Stimulated activated naive CD8-positive, alpha-beta T cell treated with anti-CD3 and anti-CD28 coated beads, Interleukin-15, amount 100 ng/mL, for 72 hours (primary cell): ENCODE data around the gene HBA2.
A peak's percentile ranks its signal among the peaks of the same experiment; 100 is the strongest.

Experiments
- ATAC-seq: fragments of 150-1000 bp; cut with Tn5 transposase; 2 replicates; pipeline ENCODE4 v1.10.0; 2021; ENCODE audit warnings: mild to moderate bottlenecking, moderate library complexity
- DNase-seq, 2 donors: peaks; one replicate each; pipeline ENCODE4 v3.0.0; 2021 to 2022
- H3K27ac Mint-ChIP-seq, 2 donors: one replicate each; pipeline ENCODE4 v1.8.0; 2022; ENCODE audit warnings: mild to moderate bottlenecking in 2 of 2, mixed read lengths in 2 of 2, moderate library complexity in 2 of 2
- H3K27me3 Mint-ChIP-seq: one replicate; pipeline ENCODE4 v1.8.0; 2022; ENCODE audit warnings: mixed read lengths
- H3K4me1 Mint-ChIP-seq: one replicate; pipeline ENCODE4 v1.8.0; 2022; ENCODE audit warnings: mild to moderate bottlenecking, mixed read lengths
- H3K4me3 Mint-ChIP-seq, 2 donors: one replicate each; pipeline ENCODE4 v1.8.0; 2022; ENCODE audit warnings: mild to moderate bottlenecking in 2 of 2, mixed read lengths in 2 of 2, moderate library complexity in 1 of 2
- H3K9me3 Mint-ChIP-seq, 2 donors: one replicate each; pipeline ENCODE4 v1.8.0; 2022; ENCODE audit warnings: mixed read lengths in 2 of 2

HBA2 gene

GRCh38 chr16:177981-178667, 5.4 kb downstream of the HBA2 start:
- no peaks in the 10 kb centered on the region for H3K9me3 Mint-ChIP-seq
- no peak for DNase-seq
- peaks cover 37% of the 10 kb centered on the region for H3K4me1 Mint-ChIP-seq
- H3K27ac Mint-ChIP-seq = no peak overlapping the region
- peak overlapping the region in 1 of 2 donors; percentile 22 for H3K4me3 Mint-ChIP-seq
- ATAC-seq = no peak
- H3K27me3 Mint-ChIP-seq = peaks cover 48% of the 10 kb centered on the region

- Mint-ChIP-seq H3K9me3 (no peaks in the 10 kb centered on the region), H3K4me1 (peaks cover 32% of the 10 kb centered on the region), H3K27ac (no peak overlapping the region), H3K27me3 (peaks cover 43% of the 10 kb centered on the region), H3K4me3 (no peak overlapping the region)
- DNase-seq = no peak
- ATAC-seq = no peak
Measured at GRCh38 chr16:178668-179015, 6.0 kb downstream of the HBA2 start.

- no peak overlapping the region for H3K27ac Mint-ChIP-seq
- H3K9me3 Mint-ChIP-seq = no peaks in the 10 kb centered on the region
- peaks cover 24% of the 10 kb centered on the region for H3K4me1 Mint-ChIP-seq
- H3K4me3 Mint-ChIP-seq = peak overlapping the region; percentile 39 to 69
- ATAC-seq = no peak
- H3K27me3 Mint-ChIP-seq = peaks cover 34% of the 10 kb centered on the region
- DNase-seq = no peak
Measured at GRCh38 chr16:179211-180092, 6.8 kb downstream of the HBA2 start.

GRCh38 chr16:180101-180675, 7.5 kb downstream of the HBA2 start, which contains the start of gene HBQ1:
TSS of gene HBQ1 (plus strand) at chr16:180459. CDS start at chr16:180487, 28 bp downstream.
- H3K27ac Mint-ChIP-seq = no peak within 1 kb of the TSS
- DNase-seq (peak; percentile 49 to 68), ATAC-seq (peak; percentile 38)
- peak within 1 kb of the TSS; percentile 67 to 69 for H3K4me3 Mint-ChIP-seq
- no peaks in the 10 kb centered on the region for H3K9me3 Mint-ChIP-seq
- peaks cover 16% of the 10 kb centered on the region for H3K4me1 Mint-ChIP-seq
- H3K27me3 Mint-ChIP-seq = peaks cover 27% of the 10 kb centered on the region

- ATAC-seq (peak; percentile 88), DNase-seq (peak; percentile 88 to 90)
- no peak overlapping the region for H3K27ac Mint-ChIP-seq
- H3K4me3 Mint-ChIP-seq = peak overlapping the region; percentile 66 to 67
- H3K9me3 Mint-ChIP-seq = no peaks in the 10 kb centered on the region
- H3K27me3 Mint-ChIP-seq = peaks cover 20% of the 10 kb centered on the region
- H3K4me1 Mint-ChIP-seq = peaks cover 15% of the 10 kb centered on the region
Measured at GRCh38 chr16:180681-181564, 8.2 kb downstream of the HBA2 start.

GRCh38 chr16:181565-182021, 8.9 kb downstream of the HBA2 start:
- Mint-ChIP-seq H3K4me3 (peak overlapping the region in 1 of 2 donors; percentile 66), H3K27ac (no peak overlapping the region), H3K4me1 (peaks cover 15% of the 10 kb centered on the region), H3K27me3 (peaks cover 20% of the 10 kb centered on the region), H3K9me3 (no peaks in the 10 kb centered on the region)
- ATAC-seq (no peak), DNase-seq (no peak)

GRCh38 chr16:183005-183404, 10.3 kb downstream of the HBA2 start:
- Mint-ChIP-seq H3K9me3 (no peaks in the 10 kb centered on the region), H3K4me3 (no peak overlapping the region), H3K4me1 (peaks cover 5% of the 10 kb centered on the region), H3K27me3 (peaks cover 8% of the 10 kb centered on the region), H3K27ac (no peak overlapping the region)
- ATAC-seq (no peak), DNase-seq (no peak)

- no peak overlapping the region for H3K4me3 Mint-ChIP-seq
- H3K4me1 Mint-ChIP-seq = peaks cover 10% of the 10 kb centered on the region
- H3K9me3 Mint-ChIP-seq = no peaks in the 10 kb centered on the region
- ATAC-seq = no peak
- no peak overlapping the region for H3K27ac Mint-ChIP-seq
- no peaks in the 10 kb centered on the region for H3K27me3 Mint-ChIP-seq
- DNase-seq = no peak
Measured at GRCh38 chr16:185213-185612, 12.5 kb downstream of the HBA2 start.

- H3K4me1 Mint-ChIP-seq = peaks cover 10% of the 10 kb centered on the region
- H3K4me3 Mint-ChIP-seq = no peak overlapping the region
- no peaks in the 10 kb centered on the region for H3K27me3 Mint-ChIP-seq
- no peaks in the 10 kb centered on the region for H3K9me3 Mint-ChIP-seq
- H3K27ac Mint-ChIP-seq = peak overlapping the region in 1 of 2 donors; percentile 71
- ATAC-seq = no peak
- no peak for DNase-seq
Measured at GRCh38 chr16:185691-186090, 13.0 kb downstream of the HBA2 start.

GRCh38 chr16:187330-187729, 14.7 kb downstream of the HBA2 start:
- Mint-ChIP-seq H3K4me3 (no peak overlapping the region), H3K4me1 (peaks cover 15% of the 10 kb centered on the region), H3K27me3 (no peaks in the 10 kb centered on the region), H3K9me3 (no peaks in the 10 kb centered on the region), H3K27ac (peak overlapping the region in 1 of 2 donors; percentile 71)
- DNase-seq = no peak
- no peak for ATAC-seq

- no peak overlapping the region for H3K27ac Mint-ChIP-seq
- DNase-seq = no peak
- peaks cover 15% of the 10 kb centered on the region for H3K4me1 Mint-ChIP-seq
- no peaks in the 10 kb centered on the region for H3K27me3 Mint-ChIP-seq
- no peak overlapping the region for H3K4me3 Mint-ChIP-seq
- no peaks in the 10 kb centered on the region for H3K9me3 Mint-ChIP-seq
- ATAC-seq = peak; percentile 76
Measured at GRCh38 chr16:188674-189073, 16.0 kb downstream of the HBA2 start.

GRCh38 chr16:189604-190186, 17.0 kb downstream of the HBA2 start:
- H3K9me3 Mint-ChIP-seq = no peaks in the 10 kb centered on the region
- H3K27ac Mint-ChIP-seq = no peak overlapping the region
- no peak for DNase-seq

GRCh38 chr16:191831-192230, 19.2 kb downstream of the HBA2 start:
- ATAC-seq (no peak), DNase-seq (no peak)
- Mint-ChIP-seq H3K4me3 (no peak overlapping the region), H3K27me3 (no peaks in the 10 kb centered on the region), H3K4me1 (peaks cover 15% of the 10 kb centered on the region), H3K27ac (peak overlapping the region in 1 of 2 donors; percentile 35), H3K9me3 (no peaks in the 10 kb centered on the region)

More at GRCh38 chr16:189604-190186, 17.0 kb downstream of the HBA2 start:
- H3K4me3 Mint-ChIP-seq = no peak overlapping the region
- ATAC-seq = no peak
- peaks cover 15% of the 10 kb centered on the region for H3K4me1 Mint-ChIP-seq
- H3K27me3 Mint-ChIP-seq = no peaks in the 10 kb centered on the region

- DNase-seq = no peak
- Mint-ChIP-seq H3K27me3 (no peaks in the 10 kb centered on the region), H3K27ac (peak overlapping the region in 1 of 2 donors; percentile 56), H3K4me1 (peaks cover 15% of the 10 kb centered on the region), H3K9me3 (no peaks in the 10 kb centered on the region), H3K4me3 (no peak overlapping the region)
- no peak for ATAC-seq
Measured at GRCh38 chr16:192686-193085, 20.0 kb downstream of the HBA2 start.

GRCh38 chr16:193441-193840, 20.8 kb downstream of the HBA2 start:
- peaks cover 15% of the 10 kb centered on the region for H3K4me1 Mint-ChIP-seq
- H3K27me3 Mint-ChIP-seq = no peaks in the 10 kb centered on the region
- ATAC-seq (no peak), DNase-seq (no peak)
- no peaks in the 10 kb centered on the region for H3K9me3 Mint-ChIP-seq
- H3K27ac Mint-ChIP-seq = no peak overlapping the region
- H3K4me3 Mint-ChIP-seq = no peak overlapping the region
